Inferior parietal cortex (tissue), 1 donor: Measurements from ENCODE around the gene MSANTD1.

Source experiments
- DNase-seq: peaks from one replicate; pipeline ENCODE4 v3.0.0-alpha.2; 2016; ENCODE audit errors: extremely low spot score

MSANTD1 gene

DNA sequence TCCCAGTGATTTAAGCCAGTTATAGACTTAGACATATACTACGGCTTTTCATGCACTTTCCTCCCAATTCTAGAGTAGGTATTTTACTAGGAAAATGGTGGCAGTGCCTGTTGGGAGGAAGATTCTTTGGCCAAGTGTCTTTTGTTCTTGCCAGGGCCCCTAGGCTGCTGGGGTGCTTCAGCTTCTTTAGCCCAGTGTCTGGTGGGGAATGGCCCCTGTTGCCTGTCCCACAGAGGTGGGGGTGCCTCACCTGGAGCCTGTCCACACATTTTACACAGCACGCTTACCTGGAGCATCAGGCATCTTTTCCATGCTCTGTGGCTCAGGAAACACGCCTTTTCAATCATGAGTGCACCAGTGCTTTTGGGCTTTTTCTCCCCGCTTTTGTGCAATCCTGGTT, 33.2 kb upstream of the MSANTD1 start:
- no peak for DNase-seq

GRCh38 chr4:3217266-3217665, 31.7 kb upstream of the MSANTD1 start:
- no peak for DNase-seq

GRCh38 chr4:3217771-3218170, 31.2 kb upstream of the MSANTD1 start:
- DNase-seq, result no peak

GRCh38 chr4:3218824-3219760, 29.9 kb upstream of the MSANTD1 start:
- DNase-seq, result no peak

DNA sequence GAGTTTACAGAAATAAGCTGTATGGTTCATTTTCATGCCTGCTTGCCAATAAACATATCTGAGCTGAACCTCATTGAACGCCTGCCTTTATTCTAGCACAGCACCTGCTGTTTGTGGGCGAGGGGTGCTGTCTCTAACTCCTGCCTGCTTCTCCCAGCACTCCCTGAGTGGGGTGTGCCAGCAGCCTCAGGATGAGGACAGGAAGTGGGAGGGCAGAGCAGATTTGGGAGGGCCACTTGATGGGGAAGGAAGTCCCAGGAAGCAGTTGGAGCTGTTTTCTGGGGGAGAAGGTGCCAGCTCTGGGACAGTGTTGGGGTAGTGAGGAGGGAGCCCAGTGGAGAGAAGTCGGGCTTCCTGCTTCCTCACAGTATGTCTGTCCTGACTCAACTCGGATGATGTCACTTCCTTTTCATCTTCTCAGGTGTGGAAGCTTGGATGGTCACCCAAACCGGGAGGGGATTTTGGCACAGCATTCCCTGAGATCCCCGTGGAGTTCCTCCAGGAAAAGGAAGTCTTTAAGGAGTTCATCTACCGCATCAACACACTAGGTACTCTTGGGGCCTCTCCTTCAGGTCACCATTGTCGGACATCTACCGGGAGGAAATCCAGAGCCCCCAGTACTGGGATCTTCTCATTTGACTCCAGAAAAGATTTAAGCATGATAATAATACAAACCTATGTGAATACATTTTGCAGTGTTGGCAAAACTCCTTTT, 29.0 kb upstream of the MSANTD1 start:
- no peak for DNase-seq

GRCh38 chr4:3220476-3221183, 28.3 kb upstream of the MSANTD1 start:
- DNase-seq, result no peak

GRCh38 chr4:3221184-3221494, 27.8 kb upstream of the MSANTD1 start:
- DNase-seq, result no peak

DNA sequence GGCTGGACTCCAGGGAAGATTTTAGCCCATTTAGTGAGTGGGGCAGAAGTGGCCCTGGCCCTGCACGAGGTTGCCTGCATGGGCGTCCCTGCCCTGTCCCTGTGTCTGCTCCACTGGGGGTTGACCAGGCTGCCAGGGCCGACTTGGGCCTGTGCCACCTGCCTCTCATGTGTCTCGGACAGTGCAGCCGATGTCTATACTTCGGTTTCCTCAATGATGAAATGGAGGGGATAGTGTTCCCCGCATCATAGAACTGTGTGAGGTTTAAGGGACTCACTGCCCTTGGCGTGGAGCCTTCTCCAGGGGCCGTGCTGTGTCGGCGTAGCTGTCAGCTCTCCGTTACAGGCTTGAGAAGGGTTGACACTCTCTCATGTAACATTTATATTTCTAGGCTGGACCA, 27.0 kb upstream of the MSANTD1 start:
- DNase-seq, result no peak

DNA sequence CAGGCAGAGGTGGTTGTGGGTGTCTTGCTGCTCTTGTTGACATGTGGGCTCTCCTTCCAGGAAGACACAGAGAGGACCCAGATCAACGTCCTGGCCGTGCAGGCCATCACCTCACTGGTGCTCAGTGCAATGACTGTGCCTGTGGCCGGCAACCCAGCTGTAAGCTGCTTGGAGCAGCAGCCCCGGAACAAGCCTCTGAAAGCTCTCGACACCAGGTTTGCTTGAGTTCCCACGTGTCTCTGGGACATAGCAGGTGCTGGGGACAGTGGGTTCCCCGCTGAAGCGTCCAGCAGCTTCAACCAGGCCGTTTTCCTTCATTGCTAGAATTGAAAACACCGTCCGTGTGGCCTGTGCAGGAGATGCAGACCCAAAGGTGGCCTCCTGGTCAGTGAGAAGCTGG, 25.6 kb upstream of the MSANTD1 start:
- DNase-seq, result no peak

DNA sequence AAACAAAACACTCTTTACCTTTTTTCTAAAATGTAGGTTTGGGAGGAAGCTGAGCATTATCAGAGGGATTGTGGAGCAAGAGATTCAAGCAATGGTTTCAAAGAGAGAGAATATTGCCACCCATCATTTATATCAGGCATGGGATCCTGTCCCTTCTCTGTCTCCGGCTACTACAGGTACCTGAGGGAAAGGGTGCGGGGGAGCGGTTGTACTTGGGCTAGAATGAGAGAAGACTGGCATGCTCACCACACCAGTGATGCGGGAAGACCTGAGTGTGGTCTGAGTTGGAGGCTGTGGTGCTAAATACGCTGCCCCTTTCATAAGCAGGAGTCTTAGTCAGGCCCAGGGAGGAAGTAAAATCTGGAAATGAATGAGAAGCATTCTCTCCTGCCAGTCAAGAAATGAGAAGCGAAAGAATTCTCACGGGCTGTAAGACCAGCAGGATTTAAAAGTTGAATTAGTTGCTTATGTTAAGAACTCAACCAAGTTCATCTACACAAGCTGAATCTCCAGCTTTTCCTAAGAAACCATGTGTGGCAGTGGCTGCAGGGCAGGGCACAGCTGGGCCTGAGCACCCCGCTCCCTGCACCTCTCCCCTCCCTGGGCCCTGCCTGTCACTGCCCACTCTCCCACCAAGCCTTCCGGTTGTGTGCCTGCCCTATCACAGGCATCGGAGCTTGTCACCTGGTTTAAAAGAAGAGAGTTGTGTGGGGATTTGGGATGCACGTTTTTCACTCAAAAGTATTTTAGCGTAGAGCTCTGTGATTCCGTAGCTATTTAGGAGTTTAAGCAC, 24.8 kb upstream of the MSANTD1 start:
- no peak for DNase-seq

GRCh38 chr4:3225071-3225850, 23.7 kb upstream of the MSANTD1 start:
- DNase-seq, result no peak

- no peak for DNase-seq
Observed at GRCh38 chr4:3225936-3226335, 23.0 kb upstream of the MSANTD1 start.

DNA sequence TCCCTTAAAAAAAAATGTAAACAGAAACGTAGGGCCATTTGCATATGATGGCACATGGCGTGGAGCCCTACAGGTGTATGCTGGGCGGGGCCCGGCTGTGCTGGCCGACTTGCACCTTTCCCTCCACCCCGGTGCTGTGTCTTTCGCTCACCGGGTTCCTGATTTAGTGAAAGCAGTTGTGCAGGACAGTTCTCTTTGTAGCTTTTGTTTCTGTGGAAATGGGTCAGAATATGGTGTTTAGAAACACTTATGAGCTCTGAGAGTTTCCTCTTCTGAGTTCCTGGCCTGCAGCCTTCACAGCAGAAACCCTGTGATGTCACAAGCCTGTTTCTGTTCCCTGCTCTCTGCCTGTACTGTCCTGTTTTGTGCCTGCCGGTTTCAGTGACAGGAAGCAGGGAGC, 22.5 kb upstream of the MSANTD1 start:
- no peak for DNase-seq

- DNase-seq, result no peak
Observed at GRCh38 chr4:3226944-3227343, 22.0 kb upstream of the MSANTD1 start.

- no peak for DNase-seq
Observed at GRCh38 chr4:3227878-3228675, 20.9 kb upstream of the MSANTD1 start.

- DNase-seq, result no peak
Observed at GRCh38 chr4:3228881-3229280, 20.1 kb upstream of the MSANTD1 start.

GRCh38 chr4:3229328-3229727, 19.6 kb upstream of the MSANTD1 start:
- no peak for DNase-seq

DNA sequence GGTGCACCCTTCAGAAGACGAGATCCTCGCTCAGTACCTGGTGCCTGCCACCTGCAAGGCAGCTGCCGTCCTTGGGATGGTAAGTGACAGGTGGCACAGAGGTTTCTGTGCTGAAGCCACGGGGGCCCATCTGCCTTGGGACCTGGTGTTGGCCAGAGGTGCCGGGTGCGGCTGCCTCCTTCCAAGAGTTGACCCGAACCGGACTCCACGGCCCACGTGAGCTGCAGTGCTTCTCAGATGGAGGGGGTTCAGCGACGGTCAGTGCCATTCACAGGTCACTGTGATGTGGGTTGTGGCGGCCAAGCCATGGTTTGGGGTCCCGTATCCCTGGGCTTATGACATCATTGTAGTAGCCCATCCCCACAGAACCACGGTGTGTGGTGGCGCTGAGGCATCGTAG, 19.0 kb upstream of the MSANTD1 start:
- no peak for DNase-seq

GRCh38 chr4:3231471-3231870, 17.5 kb upstream of the MSANTD1 start:
- no peak for DNase-seq

GRCh38 chr4:3232001-3232400, 17.0 kb upstream of the MSANTD1 start:
- DNase-seq, result no peak
